GM18870 (cell line): ENCODE data around the gene ZNF488.

Experiments used
- ATAC-seq: cut with Tn5 transposase; IDR thresholded peaks from one replicate; pipeline ENCODE4 v1.9.1; 2021; ENCODE audit warnings: moderate library complexity; ENCODE audit not compliant: unreplicated experiment

The ZNF488 gene

GRCh38 chr10:47332371-47332770 lies 51.7 kb downstream of the ZNF488 start:
- ATAC-seq, result no peak

- no peak for ATAC-seq
These were observed 52.1 kb downstream of the ZNF488 start for GRCh38 chr10:47331954-47332353.

GRCh38 chr10:47331491-47331890 lies 52.6 kb downstream of the ZNF488 start:
- no peak for ATAC-seq

- no peak for ATAC-seq
These were observed 53.3 kb downstream of the ZNF488 start for GRCh38 chr10:47330804-47331203.

GRCh38 chr10:47330366-47330765 lies 53.7 kb downstream of the ZNF488 start:
- no peak for ATAC-seq

GRCh38 chr10:47329855-47330254 lies 54.2 kb downstream of the ZNF488 start:
- ATAC-seq, result no peak

- no peak for ATAC-seq
These were observed 57.2 kb downstream of the ZNF488 start for GRCh38 chr10:47326927-47327330.

- no peak for ATAC-seq
These were observed 57.7 kb downstream of the ZNF488 start for GRCh38 chr10:47326306-47326926.

- ATAC-seq, result no peak
These were observed 58.5 kb downstream of the ZNF488 start for GRCh38 chr10:47325303-47326291.

GRCh38 chr10:47323636-47324296 lies 60.3 kb downstream of the ZNF488 start:
- ATAC-seq, result no peak

- no peak for ATAC-seq
These were observed 61.0 kb downstream of the ZNF488 start for GRCh38 chr10:47323087-47323486.

- ATAC-seq, result no peak
These were observed 61.6 kb downstream of the ZNF488 start, which contains the start of gene GDF2 for GRCh38 chr10:47322300-47323061. GDF2 (plus strand) TSS chr10:47322454; CDS start chr10:47322669, 215 bp downstream.

GRCh38 chr10:47321521-47322195 lies 62.4 kb downstream of the ZNF488 start:
- no peak for ATAC-seq

GRCh38 chr10:47320812-47321211 lies 63.3 kb downstream of the ZNF488 start:
- no peak for ATAC-seq

GRCh38 chr10:47319784-47320183 lies 64.3 kb downstream of the ZNF488 start:
- ATAC-seq, result no peak

GRCh38 chr10:47318706-47319105 lies 65.4 kb downstream of the ZNF488 start:
- ATAC-seq, result no peak

- ATAC-seq, result no peak
These were observed 66.8 kb downstream of the ZNF488 start for GRCh38 chr10:47317251-47317650.

GRCh38 chr10:47316131-47316530 lies 68.0 kb downstream of the ZNF488 start:
- no peak for ATAC-seq
